Measurements from ENCODE around the gene PODXL.

The PODXL gene

DNA sequence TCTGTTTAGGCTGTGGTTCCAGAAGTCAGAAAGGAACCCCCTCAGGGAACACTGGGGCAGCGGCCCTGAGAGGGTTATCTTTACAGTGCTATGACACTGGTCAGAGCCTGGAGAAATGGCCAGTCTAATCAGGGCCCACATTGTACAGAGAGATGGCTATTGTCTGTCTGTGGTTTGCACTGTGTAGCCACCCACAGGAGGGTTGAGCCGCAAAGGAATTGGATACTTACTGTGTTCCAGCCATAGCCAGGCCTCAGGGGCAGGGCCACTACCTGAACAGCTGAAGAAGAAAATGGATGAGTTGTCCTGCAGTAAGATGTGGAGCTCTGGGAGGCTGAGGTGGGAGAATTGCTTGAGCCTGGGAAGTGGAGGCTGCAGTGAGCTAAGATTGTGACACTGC, 47.5 kb upstream of the PODXL start:
- Histone ChIP-seq H3K27ac (ENCODE audit: low read length) (no peak overlapping the region), H3K4me2 (ENCODE audit: low read depth, low read length) (no peak overlapping the region), H3K9ac (ENCODE audit: low read length) (no peak overlapping the region), H4K20me1 (ENCODE audit: insufficient read depth, low read length) (no peaks in the 10 kb centered on the region), H3K4me3 (ENCODE audit: low read length) (no peak overlapping the region), H3K9me2 (replicated peaks; ENCODE audit: insufficient read depth, low read length) (no peaks in the 10 kb centered on the region), H2AFZ (ENCODE audit: low read length) (no peak overlapping the region), H3K36me3 (replicated peaks; ENCODE audit: insufficient read depth, low read length) (no peaks in the 10 kb centered on the region), H3K9me3 (replicated peaks; ENCODE audit: insufficient read depth, low read length) (no peaks in the 10 kb centered on the region), H3K4me1 (ENCODE audit: low read length) (no peaks in the 10 kb centered on the region), H3F3A (ENCODE audit: insufficient read depth, low read length) (no peaks in the 10 kb centered on the region), H3K79me2 (ENCODE audit: low read length) (no peaks in the 10 kb centered on the region), H3K27me3 (replicated peaks; ENCODE audit: insufficient read depth, low read length) (no peaks in the 10 kb centered on the region)
- no peak for DNase-seq
- no peak for TF ChIP-seq EZH2phosphoT487 (IDR thresholded peaks at IDR 0.05; ENCODE audit: low read length)
- TF ChIP-seq, protein P1, sequence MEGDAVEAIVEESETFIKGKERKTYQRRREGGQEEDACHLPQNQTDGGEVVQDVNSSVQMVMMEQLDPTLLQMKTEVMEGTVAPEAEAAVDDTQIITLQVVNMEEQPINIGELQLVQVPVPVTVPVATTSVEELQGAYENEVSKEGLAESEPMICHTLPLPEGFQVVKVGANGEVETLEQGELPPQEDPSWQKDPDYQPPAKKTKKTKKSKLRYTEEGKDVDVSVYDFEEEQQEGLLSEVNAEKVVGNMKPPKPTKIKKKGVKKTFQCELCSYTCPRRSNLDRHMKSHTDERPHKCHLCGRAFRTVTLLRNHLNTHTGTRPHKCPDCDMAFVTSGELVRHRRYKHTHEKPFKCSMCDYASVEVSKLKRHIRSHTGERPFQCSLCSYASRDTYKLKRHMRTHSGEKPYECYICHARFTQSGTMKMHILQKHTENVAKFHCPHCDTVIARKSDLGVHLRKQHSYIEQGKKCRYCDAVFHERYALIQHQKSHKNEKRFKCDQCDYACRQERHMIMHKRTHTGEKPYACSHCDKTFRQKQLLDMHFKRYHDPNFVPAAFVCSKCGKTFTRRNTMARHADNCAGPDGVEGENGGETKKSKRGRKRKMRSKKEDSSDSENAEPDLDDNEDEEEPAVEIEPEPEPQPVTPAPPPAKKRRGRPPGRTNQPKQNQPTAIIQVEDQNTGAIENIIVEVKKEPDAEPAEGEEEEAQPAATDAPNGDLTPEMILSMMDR (IDR thresholded peaks at IDR 0.05; ENCODE audit: low read length): no peak
- TF ChIP-seq EZH2 (optimal IDR thresholded peaks at IDR 0.05; ENCODE audit: low read depth, low read length): no peak

DNA sequence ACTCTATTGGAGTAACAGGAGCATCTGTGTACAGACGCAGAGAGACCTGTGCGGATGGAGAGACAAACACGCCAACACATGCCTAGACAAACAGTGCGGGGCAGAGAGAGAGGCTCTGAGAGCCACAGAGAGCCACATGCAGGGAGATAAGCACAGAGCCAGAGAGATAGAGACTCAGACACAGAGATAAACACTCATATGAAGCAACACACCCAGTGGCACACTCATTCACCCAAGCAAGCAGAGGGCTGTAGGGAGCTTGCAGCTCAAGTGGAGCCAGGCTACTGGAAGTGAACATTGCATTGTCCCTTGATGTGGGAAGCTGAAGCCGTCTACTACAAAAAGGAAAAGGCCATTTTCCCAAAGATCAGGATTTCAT, 46.6 kb upstream of the PODXL start:
- H3K4me3 ChIP-seq (ENCODE audit: low read length): no peak overlapping the region
- DNase-seq: no peak
- no peaks in the 10 kb centered on the region for H3K27me3 ChIP-seq (replicated peaks; ENCODE audit: insufficient read depth, low read length)
- no peaks in the 10 kb centered on the region for H3K79me2 ChIP-seq (ENCODE audit: low read length)
- H3F3A ChIP-seq (ENCODE audit: insufficient read depth, low read length): no peaks in the 10 kb centered on the region
- no peak overlapping the region for H2AFZ ChIP-seq (ENCODE audit: low read length)
- TF ChIP-seq, protein P1 (IDR thresholded peaks at IDR 0.05; ENCODE audit: low read length): no peak
- TF ChIP-seq EZH2 (optimal IDR thresholded peaks at IDR 0.05; ENCODE audit: low read depth, low read length): no peak
- H4K20me1 ChIP-seq (ENCODE audit: insufficient read depth, low read length): no peaks in the 10 kb centered on the region
- H3K36me3 ChIP-seq (replicated peaks; ENCODE audit: insufficient read depth, low read length): no peaks in the 10 kb centered on the region
- no peak overlapping the region for H3K4me2 ChIP-seq (ENCODE audit: low read depth, low read length)
- no peak overlapping the region for H3K9ac ChIP-seq (ENCODE audit: low read length)
- H3K9me2 ChIP-seq (replicated peaks; ENCODE audit: insufficient read depth, low read length): no peaks in the 10 kb centered on the region
- H3K9me3 ChIP-seq (replicated peaks; ENCODE audit: insufficient read depth, low read length): no peaks in the 10 kb centered on the region
- H3K27ac ChIP-seq (ENCODE audit: low read length): no peak overlapping the region
- H3K4me1 ChIP-seq (ENCODE audit: low read length): no peaks in the 10 kb centered on the region

DNA sequence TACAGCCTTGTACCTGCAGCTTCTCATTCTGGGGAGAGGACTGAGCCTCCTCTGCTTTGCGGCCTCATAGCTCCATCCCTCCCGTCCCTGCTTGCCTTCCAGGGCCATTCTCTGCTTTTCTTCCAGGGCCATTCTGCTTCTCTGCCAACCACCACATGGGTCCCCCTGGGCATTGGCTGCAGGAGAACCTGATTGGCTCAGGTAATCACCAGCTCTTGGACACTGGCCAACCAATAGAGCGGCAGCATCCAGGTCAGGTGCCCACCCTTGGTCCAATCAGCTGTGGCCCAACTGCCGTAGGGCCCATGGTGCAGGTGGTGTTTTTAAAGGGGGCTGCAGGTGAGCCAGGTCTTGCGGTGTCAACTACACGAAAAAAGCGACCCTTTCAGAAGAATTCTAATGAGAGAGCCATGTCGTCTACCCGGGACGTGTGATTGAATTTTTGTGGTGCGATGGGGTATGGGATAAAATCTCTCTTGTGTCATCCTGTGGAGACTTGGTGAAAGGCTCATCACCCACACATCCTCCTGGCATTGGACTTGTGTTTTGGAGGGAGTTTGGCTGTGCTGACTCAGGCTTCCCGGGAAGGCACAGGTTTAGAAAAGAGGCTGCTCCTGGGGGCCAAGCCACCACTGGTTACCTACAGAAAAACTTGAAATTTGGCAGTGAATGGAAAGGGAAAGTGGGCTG, 46.0 kb upstream of the PODXL start:
- H3K27me3 ChIP-seq (replicated peaks; ENCODE audit: insufficient read depth, low read length): no peaks in the 10 kb centered on the region
- no peaks in the 10 kb centered on the region for H3K79me2 ChIP-seq (ENCODE audit: low read length)
- no peak overlapping the region for H2AFZ ChIP-seq (ENCODE audit: low read length)
- H4K20me1 ChIP-seq (ENCODE audit: insufficient read depth, low read length): no peaks in the 10 kb centered on the region
- no peak overlapping the region for H3K27ac ChIP-seq (ENCODE audit: low read length)
- TF ChIP-seq EZH2phosphoT487 (IDR thresholded peaks at IDR 0.05; ENCODE audit: low read length) (no peak), EZH2 (optimal IDR thresholded peaks at IDR 0.05; ENCODE audit: low read depth, low read length) (no peak)
- TF ChIP-seq, protein P1 (IDR thresholded peaks at IDR 0.05; ENCODE audit: low read length): no peak
- H3K4me3 ChIP-seq (ENCODE audit: low read length): no peak overlapping the region
- no peaks in the 10 kb centered on the region for H3K4me1 ChIP-seq (ENCODE audit: low read length)
- H3K9ac ChIP-seq (ENCODE audit: low read length): no peak overlapping the region
- no peaks in the 10 kb centered on the region for H3K36me3 ChIP-seq (replicated peaks; ENCODE audit: insufficient read depth, low read length)
- H3K4me2 ChIP-seq (ENCODE audit: low read depth, low read length): no peak overlapping the region
- no peaks in the 10 kb centered on the region for H3F3A ChIP-seq (ENCODE audit: insufficient read depth, low read length)
- DNase-seq: no peak
- no peaks in the 10 kb centered on the region for H3K9me2 ChIP-seq (replicated peaks; ENCODE audit: insufficient read depth, low read length)
- H3K9me3 ChIP-seq (replicated peaks; ENCODE audit: insufficient read depth, low read length): no peaks in the 10 kb centered on the region

All from MM.1S (cell line).